NT2/D1 (cell line): ENCODE results near the gene ITPKA.

ENCODE experiments used
- SUZ12 ChIP-seq: IDR thresholded peaks from 2 replicates; pipeline ENCODE4 v1.6.1; 2011; ENCODE audit not compliant: insufficient read length, insufficient read depth; ENCODE audit errors: extremely low read depth
- YY1 ChIP-seq: IDR thresholded peaks from 2 replicates; pipeline ENCODE4 v1.6.1; 2011; ENCODE audit not compliant: insufficient read length, insufficient read depth
- ZNF274 ChIP-seq: IDR thresholded peaks from 2 replicates; pipeline ENCODE4 v1.6.1; 2011; ENCODE audit warnings: mild to moderate bottlenecking, low read depth, low read length

GRCh38 chr15:41464889-41465580 lies 28.6 kb upstream of the ITPKA start:
- TF ChIP-seq SUZ12 (no peak), ZNF274 (no peak), YY1 (no peak)
